PC-3 (cell line): ENCODE data around the gene UQCRQ. TPM values are rescaled to one million over a fixed set of nuclear protein-coding genes. Genes with fewer than 3 reads are reported as not detected.

Source experiments
- ATAC-seq: fragments of 200-7000 bp; cut with Tn5 transposase; 2 replicates; pipeline ENCODE4 v1.9.1; 2020; ENCODE audit warnings: mild to moderate bottlenecking, moderate library complexity
- BruUV-seq: library from RNA; stranded (reverse); fragments of 400-500 nt; replicated peaks from 2 replicates; lab custom pipeline; 2021; lab: Mats Ljungman, UMichigan
- CTCF ChIA-PET: fragments of 300-600 bp; sonication (Branson Sonifier 250); formaldehyde crosslinking; loops from one replicate; lab custom pipeline; 2022; ENCODE audit warnings: antibody characterized with exemption; lab: Charles Lee
- POLR2A ChIA-PET: fragments of 300-600 bp; sonication (Branson Sonifier 250); formaldehyde crosslinking; loops from one replicate; lab custom pipeline; 2022; ENCODE audit warnings: antibody characterized with exemption; ENCODE audit not compliant: unreplicated experiment; lab: Charles Lee
- DNase-seq: peaks from one replicate; pipeline ENCODE4 v3.0.0-alpha.2; 2015
- H2AFZ ChIP-seq: fragments of 300-600 bp; sonication (generic); 2 replicates; pipeline ENCODE4 v1.6.0; 2016; ENCODE audit warnings: antibody characterized with exemption, low read length
- H3F3A ChIP-seq: fragments of 300-600 bp; sonication (generic); one replicate; pipeline ENCODE4 v1.6.0; 2017; ENCODE audit warnings: antibody characterized with exemption, low read length, control low read depth, mild to moderate bottlenecking; ENCODE audit not compliant: unreplicated experiment
- H3K27ac ChIP-seq: fragments of 300-600 bp; sonication (generic); 2 replicates; pipeline ENCODE4 v1.5.1; 2016; ENCODE audit warnings: mild to moderate bottlenecking, low read length
- H3K27me3 ChIP-seq: fragments of 300-600 bp; sonication (generic); 2 replicates; pipeline ENCODE4 v1.6.1; 2016; ENCODE audit warnings: low read length, mixed read lengths
- H3K36me3 ChIP-seq: fragments of 300-600 bp; sonication (generic); 2 replicates; pipeline ENCODE4 v1.6.1; 2016; ENCODE audit warnings: low read depth, mixed run types, low read length, mixed read lengths
- H3K4me1 ChIP-seq: fragments of 300-600 bp; sonication (generic); 2 replicates; pipeline ENCODE4 v1.5.1; 2016; ENCODE audit warnings: low read length; ENCODE audit not compliant: insufficient read depth
- H3K4me2 ChIP-seq: fragments of 300-600 bp; sonication (generic); 2 replicates; pipeline ENCODE4 v1.6.0; 2016; ENCODE audit warnings: low read length
- H3K4me3 ChIP-seq: fragments of 300-600 bp; sonication (generic); 2 replicates; pipeline ENCODE4 v1.5.1; 2016; ENCODE audit warnings: mild to moderate bottlenecking, low read length, mixed read lengths
- H3K79me2 ChIP-seq: fragments of 300-600 bp; sonication (generic); 2 replicates; pipeline ENCODE4 v1.6.1; 2017; ENCODE audit warnings: low read length, mixed read lengths
- H3K9ac ChIP-seq: fragments of 300-600 bp; sonication (generic); 2 replicates; pipeline ENCODE4 v1.6.0; 2016; ENCODE audit warnings: mild to moderate bottlenecking, low read length
- H3K9me2 ChIP-seq: fragments of 300-600 bp; sonication (generic); replicated peaks from 2 replicates; pipeline ENCODE4 v1.6.1; 2016; ENCODE audit warnings: mixed run types, low read length, mixed read lengths
- H3K9me3 ChIP-seq: fragments of 300-600 bp; sonication (generic); 2 replicates; pipeline ENCODE4 v1.6.1; 2016; ENCODE audit warnings: low read length, mixed read lengths
- H4K20me1 ChIP-seq: fragments of 300-600 bp; sonication (generic); 2 replicates; pipeline ENCODE4 v1.6.1; 2016; ENCODE audit warnings: low read length, mixed read lengths
- EZH2 ChIP-seq: fragments of 300-600 bp; sonication (generic); IDR thresholded peaks from one replicate; pipeline ENCODE4 v1.6.1; 2017; ENCODE audit warnings: antibody characterized with exemption, mild to moderate bottlenecking, low read length; ENCODE audit not compliant: unreplicated experiment
- EZH2phosphoT487 ChIP-seq: fragments of 300-600 bp; sonication (generic); IDR thresholded peaks from 2 replicates; pipeline ENCODE4 v1.6.1; 2018; ENCODE audit warnings: mild to moderate bottlenecking, antibody characterized with exemption, low read length, borderline replicate concordance
- intact Hi-C: fragments of 100-400 bp; cut with micrococcal nuclease; formaldehyde crosslinking; loops from 2 replicates; pipeline ENCODE4 v1.9.0; 2023
- total RNA-seq: library from RNA; depleted of rRNA; stranded (reverse); fragments of >200 nt; gene quantifications from 2 replicates; pipeline ENCODE4 v1.2.3, GENCODE V29; 2014
- TF ChIP-seq, protein P1 (sequence below): fragments of 300-600 bp; sonication (generic); conservative IDR thresholded peaks from 2 replicates; pipeline ENCODE4 v1.5.1; 2017; ENCODE audit warnings: antibody characterized with exemption, low read depth, mild to moderate bottlenecking, low read length

UQCRQ gene
- total RNA-seq, 1 experiment from 2014 or later, result 198 TPM

DNA sequence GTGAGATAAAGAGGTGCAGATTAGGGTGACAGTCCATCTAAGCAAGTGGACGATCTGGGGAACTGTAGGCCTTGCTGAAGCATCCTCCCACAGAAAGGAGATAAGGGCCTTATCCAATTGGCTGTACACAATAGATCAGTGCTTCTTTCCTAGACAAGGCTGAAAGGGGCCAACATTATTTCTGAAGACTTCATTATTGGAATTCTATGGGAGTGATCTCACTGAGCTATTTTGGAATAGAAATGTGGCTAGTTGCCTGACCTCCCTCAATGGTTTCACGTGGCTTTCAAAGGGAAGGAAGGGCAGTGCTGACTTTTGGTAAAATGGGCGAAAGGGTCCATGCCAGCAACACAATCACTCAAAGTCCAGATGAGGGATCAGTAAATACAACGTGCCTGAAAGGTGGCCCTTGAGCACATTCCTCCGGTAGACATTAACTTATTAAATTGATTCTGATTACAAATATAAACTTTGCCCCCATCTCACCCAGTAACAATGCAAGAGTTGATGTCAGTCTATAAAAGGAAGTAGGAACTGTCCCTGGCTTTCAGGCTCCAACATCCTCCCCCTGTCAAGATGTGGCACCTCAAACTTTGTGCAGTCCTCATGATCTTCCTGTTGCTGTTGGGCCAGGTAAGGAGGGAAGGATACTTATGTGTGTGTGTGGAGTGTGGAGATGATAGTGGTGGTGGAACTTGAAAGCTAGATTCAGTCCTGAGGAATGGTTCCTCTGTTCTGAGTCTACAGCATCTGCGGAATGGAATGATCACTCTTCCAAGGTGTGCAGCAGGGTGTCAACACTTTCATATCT lies 6.9 kb downstream of the UQCRQ start, which contains the start of gene LEAP2:
LEAP2 (plus strand) TSS at position 550 of the 811 bp plus-strand sequence; CDS start at position 577, 27 bp downstream.
- POLR2A ChIA-PET, result no interaction called here
- ATAC-seq, result no peak; the same call in 1 of the 2 replicates

DNA sequence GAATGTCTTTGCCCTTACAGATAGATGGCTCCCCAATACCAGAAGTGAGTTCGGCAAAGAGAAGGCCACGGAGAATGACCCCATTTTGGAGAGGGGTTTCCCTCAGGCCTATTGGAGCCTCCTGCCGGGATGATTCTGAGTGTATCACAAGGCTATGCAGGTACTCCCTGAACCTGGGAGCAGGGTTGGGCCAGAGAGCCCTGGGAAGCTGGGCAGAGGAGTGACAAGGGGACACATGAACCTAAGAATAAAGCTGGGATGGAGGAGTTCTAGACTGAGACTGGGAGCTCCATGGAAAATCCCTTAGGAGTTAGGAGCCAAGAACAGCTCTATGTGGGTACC lies 7.5 kb downstream of the UQCRQ start:
- BruUV-seq, result no TSS peak
- H2AFZ ChIP-seq, result no peak overlapping the region
- no peaks in the 10 kb centered on the region for H3F3A ChIP-seq
- H3K79me2 ChIP-seq, result no peaks in the 10 kb centered on the region
- CTCF ChIA-PET, result no interaction called here
- intact Hi-C loops, result no loop called here
- no peaks in the 10 kb centered on the region for H3K4me1 ChIP-seq
- no peaks in the 10 kb centered on the region for H3K9me3 ChIP-seq
- no peak overlapping the region for H3K4me2 ChIP-seq
- no peak for TF ChIP-seq EZH2phosphoT487
- TF ChIP-seq EZH2, result no peak
- TF ChIP-seq, protein P1, sequence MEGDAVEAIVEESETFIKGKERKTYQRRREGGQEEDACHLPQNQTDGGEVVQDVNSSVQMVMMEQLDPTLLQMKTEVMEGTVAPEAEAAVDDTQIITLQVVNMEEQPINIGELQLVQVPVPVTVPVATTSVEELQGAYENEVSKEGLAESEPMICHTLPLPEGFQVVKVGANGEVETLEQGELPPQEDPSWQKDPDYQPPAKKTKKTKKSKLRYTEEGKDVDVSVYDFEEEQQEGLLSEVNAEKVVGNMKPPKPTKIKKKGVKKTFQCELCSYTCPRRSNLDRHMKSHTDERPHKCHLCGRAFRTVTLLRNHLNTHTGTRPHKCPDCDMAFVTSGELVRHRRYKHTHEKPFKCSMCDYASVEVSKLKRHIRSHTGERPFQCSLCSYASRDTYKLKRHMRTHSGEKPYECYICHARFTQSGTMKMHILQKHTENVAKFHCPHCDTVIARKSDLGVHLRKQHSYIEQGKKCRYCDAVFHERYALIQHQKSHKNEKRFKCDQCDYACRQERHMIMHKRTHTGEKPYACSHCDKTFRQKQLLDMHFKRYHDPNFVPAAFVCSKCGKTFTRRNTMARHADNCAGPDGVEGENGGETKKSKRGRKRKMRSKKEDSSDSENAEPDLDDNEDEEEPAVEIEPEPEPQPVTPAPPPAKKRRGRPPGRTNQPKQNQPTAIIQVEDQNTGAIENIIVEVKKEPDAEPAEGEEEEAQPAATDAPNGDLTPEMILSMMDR, result no peak
- no peaks in the 10 kb centered on the region for H4K20me1 ChIP-seq
- H3K4me3 ChIP-seq, result no peak overlapping the region
- no peak; the same call in 1 of the 2 replicates for ATAC-seq
- peaks cover 4% of the 10 kb centered on the region; the same call in 1 of the 2 replicates for H3K36me3 ChIP-seq
- POLR2A ChIA-PET, result no interaction called here
- H3K27me3 ChIP-seq, result no peaks in the 10 kb centered on the region
- H3K9me2 ChIP-seq, result no peaks in the 10 kb centered on the region
- no peak overlapping the region for H3K9ac ChIP-seq
- DNase-seq, result no peak
- no peak overlapping the region for H3K27ac ChIP-seq

More for the DNA sequence above, 6.9 kb downstream of the UQCRQ start, which contains the start of gene LEAP2:
- Histone ChIP-seq H3K4me3 (no peak within 1 kb of the TSS), H3F3A (no peaks in the 10 kb centered on the region), H3K27me3 (no peaks in the 10 kb centered on the region), H3K4me2 (no peak within 1 kb of the TSS), H3K36me3 (peaks cover 8% of the 10 kb centered on the region; the same call in 1 of the 2 replicates), H3K4me1 (no peaks in the 10 kb centered on the region), H3K9me3 (no peaks in the 10 kb centered on the region), H4K20me1 (no peaks in the 10 kb centered on the region), H3K79me2 (no peaks in the 10 kb centered on the region), H2AFZ (no peak within 1 kb of the TSS), H3K9ac (no peak within 1 kb of the TSS), H3K9me2 (no peaks in the 10 kb centered on the region), H3K27ac (no peak within 1 kb of the TSS)
- intact Hi-C loops, result no loop called here
- no peak for DNase-seq
- no peak for TF ChIP-seq EZH2phosphoT487
- TF ChIP-seq, protein P1, result no peak
- no peak for TF ChIP-seq EZH2
- CTCF ChIA-PET, result interaction anchor here (1.0 kb wide), 1 partner anchor 10 kb away, joined by 3 read pairs; no protein-coding TSS in a partner anchor
- no TSS peak for BruUV-seq
